Right atrium auricular region (tissue), 2 donors: ENCODE measurements around the gene RASL11B. TPM values are rescaled to one million over a fixed set of nuclear protein-coding genes. Genes with fewer than 3 reads are reported as not detected.

Experiments
- DNase-seq: peaks from one replicate; pipeline ENCODE4 v3.0.0-alpha.2; 2019; ENCODE audit warnings: low spot score
- H3K27ac ChIP-seq, 2 donors: fragments of 200-600 bp; sonication (generic); 1 replicate in 1 of 2; 2 replicates in 1 of 2; pipeline ENCODE4 v1.5.1; 2016 to 2019
- H3K27me3 ChIP-seq, 2 donors: fragments of 200-600 bp; sonication (generic); one replicate each; pipeline versions ENCODE4 v1.5.1 to v1.6.0; 2017 to 2019
- H3K36me3 ChIP-seq: fragments of 200-600 bp; sonication (generic); one replicate; pipeline ENCODE4 v1.5.1; 2016
- H3K4me1 ChIP-seq, 2 donors: fragments of 200-600 bp; sonication (generic); one replicate each; pipeline versions ENCODE4 v1.5.1 to v1.6.0; 2017 to 2019
- H3K4me3 ChIP-seq, 2 donors: fragments of 200-600 bp; sonication (generic); 1 replicate in 1 of 2; 2 replicates in 1 of 2; pipeline ENCODE4 v1.5.1; 2017 to 2019; ENCODE audit warnings: mild to moderate bottlenecking in 1 of 2, moderate library complexity in 1 of 2
- H3K9me3 ChIP-seq, 2 donors: fragments of 200-600 bp; sonication (generic); one replicate each; pipeline ENCODE4 v1.5.1; 2019
- CTCF ChIP-seq, 2 donors: fragments of 200-600 bp; sonication (generic); IDR thresholded peaks; one replicate each; pipeline ENCODE4 v1.5.1; 2019; ENCODE audit warnings: antibody characterized with exemption in 2 of 2
- total RNA-seq, 2 donors: library from RNA; depleted of rRNA; stranded (reverse); fragments of >200 nt; gene quantifications; one replicate each; pipeline ENCODE4 v1.1.0, GENCODE V29; 2016

The RASL11B gene
- total RNA-seq, 2 donors from 2014 or later: 10.9 to 12.2 TPM

- no peaks in the 10 kb centered on the region for H3K27me3 ChIP-seq
Observed at GRCh38 chr4:52841682-52842456, 20.2 kb upstream of the RASL11B start.

GRCh38 chr4:52842792-52843191 lies 19.3 kb upstream of the RASL11B start:
- Histone ChIP-seq H3K9me3 (no peaks in the 10 kb centered on the region), H3K36me3 (no peaks in the 10 kb centered on the region), H3K4me3 (no peak overlapping the region), H3K27ac (no peak overlapping the region), H3K4me1 (peaks cover 0 to 54% of the 10 kb centered on the region in 2 donors), H3K27me3 (no peaks in the 10 kb centered on the region)
- no peak for TF ChIP-seq CTCF (IDR thresholded peaks at IDR 0.05)
- peak; percentile 32 for DNase-seq

More at GRCh38 chr4:52841682-52842456, 20.2 kb upstream of the RASL11B start:
- H3K9me3 ChIP-seq: no peaks in the 10 kb centered on the region
- H3K4me1 ChIP-seq: peaks cover 0 to 57% of the 10 kb centered on the region in 2 donors
- no peak for DNase-seq
- H3K4me3 ChIP-seq: no peak overlapping the region
- H3K36me3 ChIP-seq: no peaks in the 10 kb centered on the region
- no peak for TF ChIP-seq CTCF (IDR thresholded peaks at IDR 0.05)
- H3K27ac ChIP-seq: peak overlapping the region; percentile 13 to 46

- H3K36me3 ChIP-seq: no peaks in the 10 kb centered on the region
- no peak for TF ChIP-seq CTCF (IDR thresholded peaks at IDR 0.05)
- DNase-seq: no peak
- H3K27ac ChIP-seq: no peak overlapping the region
- H3K27me3 ChIP-seq: no peaks in the 10 kb centered on the region
- no peaks in the 10 kb centered on the region for H3K9me3 ChIP-seq
- H3K4me3 ChIP-seq: no peak overlapping the region
- H3K4me1 ChIP-seq: peaks cover 0 to 48% of the 10 kb centered on the region in 2 donors
Observed at GRCh38 chr4:52843351-52843750, 18.8 kb upstream of the RASL11B start.

- peak; percentile 59 for DNase-seq
- H3K4me1 ChIP-seq: peaks cover 0 to 42% of the 10 kb centered on the region in 2 donors
- no peak overlapping the region for H3K4me3 ChIP-seq
- H3K9me3 ChIP-seq: no peaks in the 10 kb centered on the region
- H3K27ac ChIP-seq: no peak overlapping the region
- TF ChIP-seq CTCF (IDR thresholded peaks at IDR 0.05): no peak
- no peaks in the 10 kb centered on the region for H3K27me3 ChIP-seq
- H3K36me3 ChIP-seq: no peaks in the 10 kb centered on the region
Observed at GRCh38 chr4:52843958-52844357, 18.2 kb upstream of the RASL11B start.

- H3K36me3 ChIP-seq: no peaks in the 10 kb centered on the region
- H3K4me1 ChIP-seq: peaks cover 0 to 37% of the 10 kb centered on the region in 2 donors
- no peaks in the 10 kb centered on the region for H3K9me3 ChIP-seq
- H3K27ac ChIP-seq: no peak overlapping the region
- no peaks in the 10 kb centered on the region for H3K27me3 ChIP-seq
- no peak overlapping the region for H3K4me3 ChIP-seq
- no peak for DNase-seq
- TF ChIP-seq CTCF (IDR thresholded peaks at IDR 0.05): no peak
Observed at GRCh38 chr4:52844596-52844995, 17.5 kb upstream of the RASL11B start.
